NCI-H748 treated with DMSO at 0.1 percent for 48 hours (cell line): Measurements from ENCODE around the gene PARD3.

Experiments
- DNase-seq: peaks from one replicate; lab custom pipeline; 2025; lab: John Stamatoyannopoulos, UW

Gene PARD3

GRCh38 chr10:34824870-34825269, 9.8 kb upstream of the PARD3 start:
- no peak for DNase-seq

GRCh38 chr10:34821587-34822585, 6.8 kb upstream of the PARD3 start:
- no peak for DNase-seq

- DNase-seq, result no peak
These were observed 2.5 kb upstream of the PARD3 start for GRCh38 chr10:34817586-34817985.

GRCh38 chr10:34817054-34817453, 2.0 kb upstream of the PARD3 start:
- DNase-seq, result no peak

- DNase-seq, result no peak
These were observed 1.5 kb upstream of the PARD3 start for GRCh38 chr10:34816501-34817002.

- no peak for DNase-seq
These were observed 995 bp upstream of the PARD3 start for GRCh38 chr10:34816085-34816496.

- DNase-seq, result no peak
These were observed 247 bp downstream of the PARD3 start for GRCh38 chr10:34814913-34815184.

GRCh38 chr10:34814223-34814912, 728 bp downstream of the PARD3 start:
- DNase-seq, result no peak

GRCh38 chr10:34813626-34814222, 1.4 kb downstream of the PARD3 start:
- DNase-seq, result no peak

GRCh38 chr10:34812771-34813170, 2.3 kb downstream of the PARD3 start:
- no peak for DNase-seq

- no peak for DNase-seq
These were observed 3.1 kb downstream of the PARD3 start for GRCh38 chr10:34811968-34812514.

- no peak for DNase-seq
These were observed 3.7 kb downstream of the PARD3 start for GRCh38 chr10:34811126-34811967.

- no peak for DNase-seq
These were observed 5.3 kb downstream of the PARD3 start for GRCh38 chr10:34809796-34810195.

- peak; percentile 28 for DNase-seq
These were observed 6.0 kb downstream of the PARD3 start for GRCh38 chr10:34808801-34809745.

GRCh38 chr10:34808336-34808735, 6.8 kb downstream of the PARD3 start:
- no peak for DNase-seq

- no peak for DNase-seq
These were observed 10.8 kb downstream of the PARD3 start for GRCh38 chr10:34804306-34804705.

- peak; percentile 41 for DNase-seq
These were observed 12.4 kb downstream of the PARD3 start for GRCh38 chr10:34802692-34803091.

- no peak for DNase-seq
These were observed 13.9 kb downstream of the PARD3 start for GRCh38 chr10:34801097-34801733.

GRCh38 chr10:34800624-34801023, 14.5 kb downstream of the PARD3 start:
- no peak for DNase-seq

- DNase-seq, result no peak
These were observed 16.4 kb downstream of the PARD3 start for GRCh38 chr10:34798654-34799053.
